Erythroblast (primary cell): Measurements from ENCODE around the gene SLC22A23.
A peak's percentile ranks its signal among the peaks of the same experiment; 100 is the strongest.

ENCODE experiments used
- DNase-seq, 2 experiments: peaks; one replicate each; lab custom pipeline; 2025; lab: John Stamatoyannopoulos, UW
- GATA1 ChIP-seq: IDR thresholded peaks from 2 replicates; pipeline ENCODE4 v1.6.1; 2011; ENCODE audit warnings: low read depth, mild to moderate bottlenecking, control low read depth, low read length, moderate library complexity
- POLR2A ChIP-seq: IDR thresholded peaks from 2 replicates; pipeline ENCODE4 v1.6.1; 2011; ENCODE audit warnings: mild to moderate bottlenecking, low read length

The SLC22A23 gene

GRCh38 chr6:3336066-3336786, 120.6 kb downstream of the SLC22A23 start:
- no peak for TF ChIP-seq GATA1
- TF ChIP-seq POLR2A = no peak
- no peak for DNase-seq

GRCh38 chr6:3335169-3335568, 121.7 kb downstream of the SLC22A23 start:
- DNase-seq = no peak
- no peak for TF ChIP-seq POLR2A
- no peak for TF ChIP-seq GATA1

- TF ChIP-seq POLR2A (no peak), GATA1 (no peak)
- DNase-seq = peak; percentile 65 to 72
These were observed 122.3 kb downstream of the SLC22A23 start for GRCh38 chr6:3334555-3334954.

- no peak for DNase-seq
- TF ChIP-seq GATA1 (no peak), POLR2A (no peak)
These were observed 123.6 kb downstream of the SLC22A23 start for GRCh38 chr6:3333263-3333662.

- TF ChIP-seq POLR2A = no peak
- TF ChIP-seq GATA1 = no peak
- DNase-seq = no peak
These were observed 124.9 kb downstream of the SLC22A23 start for GRCh38 chr6:3331971-3332370.

- DNase-seq = no peak
- TF ChIP-seq GATA1 (no peak), POLR2A (no peak)
These were observed 125.4 kb downstream of the SLC22A23 start for GRCh38 chr6:3331494-3331893.

- peak in 1 of 2 experiments; percentile 26 for DNase-seq
- no peak for TF ChIP-seq GATA1
- TF ChIP-seq POLR2A = no peak
These were observed 126.7 kb downstream of the SLC22A23 start for GRCh38 chr6:3330199-3330598.

GRCh38 chr6:3329393-3330051, 127.3 kb downstream of the SLC22A23 start:
- DNase-seq = no peak
- TF ChIP-seq POLR2A = no peak
- TF ChIP-seq GATA1 = no peak

GRCh38 chr6:3328796-3329195, 128.1 kb downstream of the SLC22A23 start:
- DNase-seq = no peak
- no peak for TF ChIP-seq POLR2A
- TF ChIP-seq GATA1 = no peak

- TF ChIP-seq GATA1 = no peak
- no peak for TF ChIP-seq POLR2A
- no peak for DNase-seq
These were observed 128.7 kb downstream of the SLC22A23 start for GRCh38 chr6:3328145-3328544.

GRCh38 chr6:3327403-3327802, 129.4 kb downstream of the SLC22A23 start:
- TF ChIP-seq GATA1 = no peak
- no peak for TF ChIP-seq POLR2A
- DNase-seq = no peak

- DNase-seq = no peak
- TF ChIP-seq POLR2A (no peak), GATA1 (no peak)
These were observed 129.9 kb downstream of the SLC22A23 start for GRCh38 chr6:3326981-3327380.

- TF ChIP-seq GATA1 = no peak
- no peak for TF ChIP-seq POLR2A
- no peak for DNase-seq
These were observed 130.5 kb downstream of the SLC22A23 start for GRCh38 chr6:3326184-3326971.

GRCh38 chr6:3325210-3325609, 131.6 kb downstream of the SLC22A23 start:
- no peak for DNase-seq
- no peak for TF ChIP-seq GATA1
- no peak for TF ChIP-seq POLR2A
